22Rv1 (cell line): ENCODE results near the gene B4GALT5.
"Not testable (repeated sequence)": the region's sequence is repeated elsewhere in the genome, so short reads cannot be mapped to it uniquely, and the experiment has no call there.

Experiments
- H3K27ac ChIP-seq: fragments of 450-650 bp; 2 replicates; pipeline ENCODE4 v1.5.1; 2017
- CTCF ChIP-seq: fragments of 450-650 bp; IDR thresholded peaks from 2 replicates; pipeline ENCODE4 v1.5.1; 2017; ENCODE audit warnings: mild to moderate bottlenecking
- ZFX ChIP-seq: fragments of 450-650 bp; IDR thresholded peaks from 2 replicates; pipeline ENCODE4 v1.6.1; 2017; ENCODE audit warnings: antibody characterized with exemption, borderline replicate concordance

B4GALT5 gene

GRCh38 chr20:49669601-49670189 lies 44.0 kb downstream of the B4GALT5 start:
- TF ChIP-seq ZFX, result no peak
- TF ChIP-seq CTCF, result no peak
- H3K27ac ChIP-seq, result no peak overlapping the region

- H3K27ac ChIP-seq, result not testable (repeated sequence)
Observed at GRCh38 chr20:49668878-49669195, 44.8 kb downstream of the B4GALT5 start.

- H3K27ac ChIP-seq, result no peak overlapping the region
- TF ChIP-seq CTCF (no peak), ZFX (no peak)
Observed at GRCh38 chr20:49668181-49668877, 45.3 kb downstream of the B4GALT5 start.

- TF ChIP-seq ZFX (no peak), CTCF (no peak)
- H3K27ac ChIP-seq, result no peak overlapping the region
Observed at GRCh38 chr20:49666911-49667310, 46.8 kb downstream of the B4GALT5 start.

- TF ChIP-seq CTCF (no peak), ZFX (no peak)
- H3K27ac ChIP-seq, result no peak overlapping the region
Observed at GRCh38 chr20:49665796-49666195, 47.9 kb downstream of the B4GALT5 start.

GRCh38 chr20:49664612-49665313 lies 48.9 kb downstream of the B4GALT5 start:
- H3K27ac ChIP-seq, result no peak overlapping the region
- TF ChIP-seq ZFX (no peak), CTCF (no peak)

GRCh38 chr20:49663112-49663511 lies 50.6 kb downstream of the B4GALT5 start:
- H3K27ac ChIP-seq, result no peak overlapping the region
- TF ChIP-seq ZFX, result no peak
- TF ChIP-seq CTCF, result no peak
